GM10248 (cell line): Measurements from ENCODE around the gene PHACTR1.

Source experiments
- CTCF ChIA-PET: fragments of 300-600 bp; sonication (Branson Sonifier 250); formaldehyde crosslinking; extraction: SDS; loops from one replicate; lab custom pipeline; 2021; ENCODE audit warnings: antibody characterized with exemption; lab: Yijun Ruan, JAX
- POLR2A ChIA-PET: fragments of 350-650 bp; sonication (Branson Sonifier 250); formaldehyde crosslinking; extraction: SDS; loops from one replicate; lab custom pipeline; 2020; ENCODE audit warnings: antibody characterized with exemption; lab: Yijun Ruan, JAX
- DNase-seq: peaks from one replicate; pipeline ENCODE4 v3.0.0; 2012; ENCODE audit errors: extremely low spot score
- CTCF ChIP-seq: IDR thresholded peaks from 2 replicates; pipeline ENCODE4 v1.5.1; 2012; ENCODE audit warnings: mild to moderate bottlenecking, low read depth; ENCODE audit errors: extremely low read depth, missing control alignments, control extremely low read depth

The PHACTR1 gene

GRCh38 chr6:12733876-12734275, 17.3 kb downstream of the PHACTR1 start:
- POLR2A ChIA-PET: no interaction called here
- DNase-seq: no peak
- CTCF ChIA-PET: interaction anchor here (1.5 kb wide), 1 partner anchor 9 kb away, joined by 5 read pairs; no protein-coding TSS in a partner anchor
- TF ChIP-seq CTCF: no peak

DNA sequence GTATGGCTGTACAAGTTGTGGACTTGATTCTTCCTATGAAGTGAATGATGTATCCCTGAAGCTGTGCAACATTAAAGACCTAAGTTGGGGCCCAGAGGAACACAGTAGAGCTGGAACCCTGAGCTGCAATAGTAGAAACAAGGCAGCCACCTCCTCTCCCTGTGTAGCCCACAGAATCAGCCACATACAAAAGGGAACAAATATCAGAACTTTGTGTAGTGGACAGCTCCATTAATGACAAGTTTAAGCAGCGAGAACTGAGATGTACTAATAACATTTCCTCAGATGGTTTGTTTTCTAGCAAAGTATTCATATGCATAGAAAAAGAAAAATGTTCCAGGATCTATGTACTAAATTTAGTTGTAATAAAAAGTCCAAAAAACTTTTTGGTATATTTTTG, 19.2 kb downstream of the PHACTR1 start:
- ChIA-PET POLR2A (no interaction called here), CTCF (interaction anchor here (0.7 to 1.2 kb wide), 2 partner anchors 11 kb away, joined by 3 to 4 read pairs; no protein-coding TSS in a partner anchor)
- no peak for DNase-seq
- no peak for TF ChIP-seq CTCF

DNA sequence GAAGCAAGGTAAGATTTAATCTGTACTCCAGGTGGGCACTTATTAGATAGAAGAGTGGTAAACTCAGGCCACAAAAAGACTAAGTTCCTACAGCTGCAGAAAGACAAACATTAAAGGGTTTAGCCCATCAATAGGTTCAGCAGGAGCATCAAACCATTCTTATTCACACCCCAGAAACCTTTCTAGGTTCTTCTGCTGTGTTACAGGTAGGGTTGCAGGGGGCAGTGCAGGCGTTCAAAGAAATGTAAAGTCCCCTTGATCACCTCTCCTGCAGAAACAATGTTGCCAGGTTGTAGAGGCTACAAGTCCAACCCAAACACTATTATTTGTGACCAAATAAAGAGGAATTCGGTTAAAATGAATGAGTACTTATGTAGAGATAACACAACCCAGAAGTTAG, 31.8 kb downstream of the PHACTR1 start:
- ChIA-PET POLR2A (no interaction called here), CTCF (no interaction called here)
- TF ChIP-seq CTCF: no peak
- DNase-seq: no peak

DNA sequence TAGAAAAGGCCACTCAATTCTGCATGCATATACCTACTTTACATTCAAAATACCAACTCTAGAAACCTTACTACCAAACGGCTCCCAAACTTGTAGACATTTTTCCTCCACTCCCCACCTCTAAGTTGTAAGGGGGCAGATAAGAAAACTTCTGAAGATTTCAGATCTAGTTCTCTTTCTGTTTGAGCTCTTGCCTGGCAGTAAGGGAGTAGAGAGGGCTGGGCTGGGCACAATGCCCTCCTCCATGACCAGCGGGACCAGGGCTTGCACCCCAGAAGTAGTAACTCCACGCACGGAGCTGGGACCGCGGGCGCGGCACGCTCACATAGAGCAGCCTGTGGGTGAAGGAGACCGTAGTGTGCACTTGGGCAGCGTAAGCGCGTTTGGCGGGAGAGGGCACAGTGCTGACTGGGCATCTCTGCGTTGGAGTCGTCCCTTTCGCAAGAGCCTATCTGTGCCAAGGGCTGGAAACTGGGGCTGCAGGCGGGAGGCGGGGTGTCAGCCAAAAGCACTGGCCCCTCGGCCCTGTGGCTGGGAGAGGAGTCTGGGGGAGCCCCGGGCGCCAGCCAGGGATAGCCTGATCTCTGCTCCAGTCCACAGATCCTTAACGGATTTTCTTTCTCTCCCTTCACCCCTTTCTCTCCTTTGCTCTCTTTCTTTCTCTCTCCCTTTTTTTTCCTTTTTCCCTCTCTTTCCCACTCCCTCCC, 32.4 kb downstream of the PHACTR1 start:
- ChIA-PET CTCF (no interaction called here), POLR2A (no interaction called here)
- no peak for DNase-seq
- no peak for TF ChIP-seq CTCF

GRCh38 chr6:12749531-12750379, 33.2 kb downstream of the PHACTR1 start:
- no peak for TF ChIP-seq CTCF
- DNase-seq: no peak
- ChIA-PET POLR2A (no interaction called here), CTCF (no interaction called here)

DNA sequence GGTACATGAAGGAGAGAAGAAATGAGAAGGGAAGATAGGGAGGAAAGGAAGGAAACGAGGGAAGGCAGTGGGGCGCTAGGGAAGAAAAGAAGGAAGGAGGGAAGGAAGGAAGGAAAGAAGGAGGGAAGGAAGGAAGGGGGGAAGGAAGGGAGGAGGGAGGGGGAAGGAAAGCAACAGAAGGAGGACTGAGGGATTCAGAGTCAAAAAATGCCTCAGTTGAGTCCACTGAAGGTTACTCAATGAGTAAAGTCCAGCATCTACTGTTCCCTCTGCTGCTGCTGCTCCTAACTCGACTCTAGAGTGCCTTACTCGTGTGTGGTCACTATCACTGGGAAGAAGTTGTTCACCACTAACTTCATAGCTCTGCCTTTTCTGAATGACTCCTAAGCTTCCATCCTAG, 33.8 kb downstream of the PHACTR1 start:
- CTCF ChIA-PET: no interaction called here
- POLR2A ChIA-PET: no interaction called here
- no peak for DNase-seq
- TF ChIP-seq CTCF: no peak
